A673 (cell line): ENCODE results near the gene USP48.

Experiments
- CTCF ChIP-seq: fragments of 300-800, 200-600 bp; sonication (generic); conservative IDR thresholded peaks from 2 replicates; pipeline ENCODE4 v1.5.1; 2017; ENCODE audit warnings: low read depth, mild to moderate bottlenecking, antibody characterized with exemption, low read length, moderate library complexity, mixed read lengths
- EZH2 ChIP-seq: fragments of 200-600 bp; sonication (generic); IDR thresholded peaks from 2 replicates; pipeline ENCODE4 v1.6.1; 2017; ENCODE audit warnings: borderline replicate concordance, low read depth, mild to moderate bottlenecking, mixed read lengths, antibody characterized with exemption, low read length; ENCODE audit not compliant: poor library complexity, severe bottlenecking

GRCh38 chr1:21701401-21701800 lies 81.5 kb downstream of the USP48 start:
- TF ChIP-seq CTCF, result no peak
- no peak for TF ChIP-seq EZH2
